Measurements from ENCODE around the gene SPESP1.
"Not testable (repeated sequence)": the region's sequence is repeated elsewhere in the genome, so short reads cannot be mapped to it uniquely, and the experiment has no call there.

DNA sequence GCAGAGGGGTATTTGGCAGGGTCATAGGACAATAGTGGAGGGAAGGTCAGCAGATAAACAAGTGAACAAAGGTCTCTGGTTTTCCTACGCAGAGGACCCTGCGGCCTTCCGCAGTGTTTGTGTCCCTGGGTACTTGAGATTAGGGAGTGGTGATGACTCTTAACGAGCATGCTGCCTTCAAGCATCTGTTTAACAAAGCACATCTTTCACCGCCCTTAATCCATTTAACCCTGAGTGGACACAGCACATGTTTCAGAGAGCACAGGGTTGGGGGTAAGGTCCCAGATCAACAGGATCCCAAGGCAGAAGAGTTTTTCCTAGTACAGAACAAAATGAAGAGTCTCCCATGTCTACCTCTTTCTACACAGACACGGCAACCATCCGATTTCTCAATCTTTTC lies 33.4 kb downstream of the SPESP1 start:
- TF ChIP-seq, protein P1, sequence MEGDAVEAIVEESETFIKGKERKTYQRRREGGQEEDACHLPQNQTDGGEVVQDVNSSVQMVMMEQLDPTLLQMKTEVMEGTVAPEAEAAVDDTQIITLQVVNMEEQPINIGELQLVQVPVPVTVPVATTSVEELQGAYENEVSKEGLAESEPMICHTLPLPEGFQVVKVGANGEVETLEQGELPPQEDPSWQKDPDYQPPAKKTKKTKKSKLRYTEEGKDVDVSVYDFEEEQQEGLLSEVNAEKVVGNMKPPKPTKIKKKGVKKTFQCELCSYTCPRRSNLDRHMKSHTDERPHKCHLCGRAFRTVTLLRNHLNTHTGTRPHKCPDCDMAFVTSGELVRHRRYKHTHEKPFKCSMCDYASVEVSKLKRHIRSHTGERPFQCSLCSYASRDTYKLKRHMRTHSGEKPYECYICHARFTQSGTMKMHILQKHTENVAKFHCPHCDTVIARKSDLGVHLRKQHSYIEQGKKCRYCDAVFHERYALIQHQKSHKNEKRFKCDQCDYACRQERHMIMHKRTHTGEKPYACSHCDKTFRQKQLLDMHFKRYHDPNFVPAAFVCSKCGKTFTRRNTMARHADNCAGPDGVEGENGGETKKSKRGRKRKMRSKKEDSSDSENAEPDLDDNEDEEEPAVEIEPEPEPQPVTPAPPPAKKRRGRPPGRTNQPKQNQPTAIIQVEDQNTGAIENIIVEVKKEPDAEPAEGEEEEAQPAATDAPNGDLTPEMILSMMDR (IDR thresholded peaks at IDR 0.05; ENCODE audit: control extremely low read depth in 1 of 3, insufficient read depth in 1 of 3, low read depth in 1 of 3, low read length in 3 of 3), result not testable (repeated sequence)
- not testable (repeated sequence) for TF ChIP-seq SAP30 (IDR thresholded peaks at IDR 0.05; ENCODE audit: insufficient read depth, insufficient replicate concordance, low read length); POLR2A (IDR thresholded peaks at IDR 0.05; ENCODE audit: control extremely low read depth in 1 of 2, low read depth in 2 of 2, low read length in 2 of 2); RAD21 (IDR thresholded peaks at IDR 0.05 in 1 of 2, conservative IDR thresholded peaks at IDR 0.05 in 1 of 2; ENCODE audit: low read depth in 2 of 2, low read length in 2 of 2); SIN3A (conservative IDR thresholded peaks at IDR 0.05 in 1 of 2, IDR thresholded peaks at IDR 0.05 in 1 of 2; ENCODE audit: low read depth in 1 of 2, low read length in 2 of 2)
